Endothelial cell of umbilical vein (primary cell): ENCODE measurements around the gene KCP. TPM values are rescaled to one million over a fixed set of nuclear protein-coding genes. Genes with fewer than 3 reads are reported as not detected.

Experiments
- BruUV-seq: library from RNA; stranded (reverse); fragments of 400-500 nt; replicated peaks from 2 replicates; lab custom pipeline; 2021; lab: Mats Ljungman, UMichigan
- CTCF ChIA-PET: fragments of 300-600, 350-600 bp; sonication (Branson Sonifier 250); formaldehyde crosslinking; loops from one replicate; lab custom pipeline; 2021; ENCODE audit warnings: antibody characterized with exemption, inconsistent platforms; lab: Charles Lee
- POLR2A ChIA-PET: fragments of 300-600, 350-600 bp; sonication (Branson Sonifier 250); formaldehyde crosslinking; loops from one replicate; lab custom pipeline; 2021; ENCODE audit warnings: antibody characterized with exemption, inconsistent platforms; lab: Charles Lee
- DNase-seq: peaks from one replicate; pipeline ENCODE4 v3.0.0-alpha.2; 2011; ENCODE audit warnings: low read depth, low spot score
- FAIRE-seq: peaks from 2 replicates; lab custom pipeline; 2011; peaks lifted over from hg19 to GRCh38; lab: Jason Lieb, UNC
- H2AFZ ChIP-seq: 2 replicates; pipeline ENCODE4 v1.6.0; 2012; ENCODE audit warnings: low read depth, low read length, control low read depth, inconsistent platforms
- H3K27ac ChIP-seq: 2 replicates; pipeline ENCODE4 v1.5.1; 2011; ENCODE audit warnings: low read depth, mild to moderate bottlenecking, control low read depth, low read length, moderate library complexity; ENCODE audit not compliant: insufficient read depth
- H3K27me3 ChIP-seq, 2 experiments: 2 replicates each; pipeline versions ENCODE4 v1.6.0 to v1.6.1; 2011; ENCODE audit warnings: low read length in 2 of 2, mixed read lengths in 1 of 2; ENCODE audit not compliant: control insufficient read depth in 2 of 2, insufficient read depth in 2 of 2
- H3K36me3 ChIP-seq, 2 experiments: 2 replicates in 1 of 2; 3 replicates in 1 of 2; pipeline ENCODE4 v1.5.1; 2011; ENCODE audit warnings: low read length in 2 of 2, mild to moderate bottlenecking in 1 of 2, moderate library complexity in 1 of 2; ENCODE audit not compliant: control insufficient read depth in 2 of 2, insufficient read depth in 2 of 2; ENCODE audit errors: extremely low read depth in 1 of 2
- H3K4me1 ChIP-seq: 3 replicates; pipeline ENCODE4 v1.5.1; 2011; ENCODE audit warnings: mild to moderate bottlenecking, low read length; ENCODE audit not compliant: control insufficient read depth, insufficient read depth; ENCODE audit errors: extremely low read depth
- H3K4me2 ChIP-seq: 2 replicates; pipeline ENCODE4 v1.6.1; 2011; ENCODE audit warnings: low read length, control low read depth, mixed read lengths; ENCODE audit not compliant: insufficient read depth
- H3K4me3 ChIP-seq, 3 experiments: fragments of 200-600 bp in 1 of 3; sonication (generic), shearing (Covaris generic) in 1 of 3; replicated peaks in 1 of 3; 2 replicates each; pipeline ENCODE4 v1.5.1; 2011 to 2016; ENCODE audit warnings: control low read depth in 3 of 3, low read length in 3 of 3, mild to moderate bottlenecking in 2 of 3, inconsistent platforms in 1 of 3, low read depth in 1 of 3, moderate library complexity in 1 of 3; ENCODE audit not compliant: insufficient read depth in 1 of 3
- H3K79me2 ChIP-seq: 2 replicates; pipeline ENCODE4 v1.6.0; 2012; ENCODE audit warnings: low read length, inconsistent platforms; ENCODE audit not compliant: control insufficient read depth, insufficient read depth
- H3K9ac ChIP-seq: replicated peaks from 2 replicates; pipeline ENCODE3; 2011; ENCODE audit warnings: low read length, control low read depth; ENCODE audit not compliant: insufficient read depth; ENCODE audit errors: extremely low read depth
- H3K9me1 ChIP-seq: replicated peaks from 3 replicates; pipeline ENCODE4 v1.6.0; 2011; ENCODE audit warnings: mild to moderate bottlenecking, low read length; ENCODE audit not compliant: control insufficient read depth, insufficient read depth; ENCODE audit errors: extremely low read depth
- H3K9me3 ChIP-seq: replicated peaks from 2 replicates; pipeline ENCODE4 v1.5.1; 2012; ENCODE audit warnings: low read length, inconsistent platforms; ENCODE audit not compliant: control insufficient read depth, insufficient read depth
- H4K20me1 ChIP-seq: replicated peaks from 2 replicates; pipeline ENCODE3; 2011; ENCODE audit warnings: mild to moderate bottlenecking, low read length; ENCODE audit not compliant: control insufficient read depth, insufficient read depth; ENCODE audit errors: extremely low read depth
- CTCF ChIP-seq, 2 donors: IDR thresholded peaks; 1 replicate in 1 of 2; 2 replicates in 1 of 2; pipeline ENCODE4 v1.5.1; 2011; ENCODE audit warnings: low read length in 2 of 2, mild to moderate bottlenecking in 2 of 2, moderate library complexity in 2 of 2, control low read depth in 1 of 2, inconsistent platforms in 1 of 2, low read depth in 1 of 2; ENCODE audit not compliant: insufficient read depth in 1 of 2; ENCODE audit errors: extremely low read depth in 1 of 2
- EZH2 ChIP-seq: IDR thresholded peaks from 2 replicates; pipeline ENCODE4 v1.6.1; 2012; ENCODE audit warnings: borderline replicate concordance, low read depth, mild to moderate bottlenecking, moderate library complexity, low read length, inconsistent platforms; ENCODE audit not compliant: severe bottlenecking
- FOS ChIP-seq: IDR thresholded peaks from 2 replicates; pipeline ENCODE4 v1.6.1; 2011; ENCODE audit warnings: mild to moderate bottlenecking, low read length, moderate library complexity, borderline replicate concordance; ENCODE audit not compliant: insufficient read depth
- GATA2 ChIP-seq: IDR thresholded peaks from 2 replicates; pipeline ENCODE4 v1.7.0; 2011; ENCODE audit warnings: low read depth, mild to moderate bottlenecking, moderate library complexity, mixed read lengths, low read length; ENCODE audit not compliant: insufficient read length, insufficient read depth
- JUN ChIP-seq: IDR thresholded peaks from 2 replicates; pipeline ENCODE4 v1.6.1; 2011; ENCODE audit warnings: borderline replicate concordance, low read depth; ENCODE audit not compliant: insufficient read length, insufficient read depth
- MYC ChIP-seq: IDR thresholded peaks from one replicate; pipeline ENCODE4 v1.6.1; 2011; ENCODE audit warnings: mild to moderate bottlenecking, low read depth, low read length
- POLR2A ChIP-seq: IDR thresholded peaks from 2 replicates; pipeline ENCODE4 v1.6.1; 2012; ENCODE audit warnings: low read depth, mild to moderate bottlenecking, control low read depth, low read length
- POLR2AphosphoS5 ChIP-seq: IDR thresholded peaks from 2 replicates; pipeline ENCODE4 v1.6.1; 2012; ENCODE audit warnings: low read depth, mild to moderate bottlenecking, control low read depth, low read length, moderate library complexity; ENCODE audit not compliant: insufficient read depth
- dilution Hi-C: fragments of 300-500 bp; cut with MboI; formaldehyde crosslinking; loops from one replicate; pipeline ENCODE4 v1.15.0; 2019; ENCODE audit warnings: low sequenced_read_pairs; ENCODE audit not compliant: extremely low pct_ligation_motif_present
- intact Hi-C: fragments of 100-400 bp; cut with micrococcal nuclease; formaldehyde crosslinking; loops from one replicate; pipeline ENCODE4 v1.10.0; 2022
- polyA plus RNA-seq, 4 experiments: library from polyadenylated mRNA; depleted of rRNA in 3 of 4; stranded (reverse) in 3 of 4; unstranded in 1 of 4; fragments of >200 nt; gene quantifications; 2 replicates each; pipeline versions ENCODE4 v1.2.1 to v1.2.3, GENCODE V29; 2011 to 2012; ENCODE audit warnings: missing spikeins in 1 of 4
- total RNA-seq: library from RNA; stranded (reverse); gene quantifications from 2 replicates; pipeline ENCODE4 v1.2.3, GENCODE V29; 2021
- TF ChIP-seq, protein P1 (sequence below): IDR thresholded peaks from 2 replicates; pipeline ENCODE4 v1.6.1; 2011; ENCODE audit not compliant: insufficient read depth, insufficient read length

KCP gene
- total and polyA plus RNA-seq, 2 donors (not counting 3 experiments of a cell fraction or from before 2014, with no cell fraction given): not detected

DNA sequence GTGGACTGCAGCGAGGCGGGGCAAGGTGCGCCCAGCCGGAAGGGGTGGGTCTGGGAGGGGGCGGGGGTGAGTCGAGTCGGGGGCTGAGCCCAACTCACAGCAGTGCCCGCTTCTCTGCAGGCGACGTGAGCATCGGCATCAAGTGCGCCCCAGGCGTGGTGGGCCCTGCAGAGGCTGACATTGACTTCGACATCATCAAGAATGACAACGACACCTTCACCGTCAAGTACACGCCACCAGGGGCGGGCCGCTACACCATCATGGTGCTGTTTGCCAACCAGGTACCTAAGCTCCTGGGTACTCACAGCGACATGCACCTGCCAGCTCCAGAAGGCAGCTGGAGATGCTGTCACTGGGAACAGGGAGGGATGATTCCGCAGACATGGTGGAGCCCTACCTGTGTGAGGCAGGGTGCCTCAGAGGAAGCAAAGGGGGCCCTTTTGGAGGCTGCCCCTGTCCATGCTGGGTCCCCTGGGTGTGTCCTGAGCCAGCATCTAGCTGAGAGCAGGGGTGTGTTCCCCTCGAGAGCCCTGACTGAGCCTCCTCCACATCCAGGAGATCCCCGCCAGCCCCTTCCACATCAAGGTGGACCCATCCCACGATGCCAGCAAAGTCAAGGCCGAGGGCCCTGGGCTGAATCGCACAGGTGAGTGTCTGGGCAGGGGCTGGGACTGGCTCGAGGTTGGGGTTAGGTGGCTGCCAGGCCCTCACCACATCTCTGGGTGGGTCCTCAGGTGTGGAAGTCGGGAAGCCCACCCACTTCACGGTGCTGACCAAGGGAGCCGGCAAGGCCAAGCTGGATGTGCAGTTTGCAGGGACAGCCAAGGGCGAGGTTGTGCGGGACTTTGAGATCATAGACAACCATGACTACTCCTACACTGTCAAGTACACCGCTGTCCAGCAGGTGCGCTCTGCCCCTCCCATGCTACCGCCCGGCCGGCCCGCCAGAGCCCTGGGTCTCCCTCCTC lies 67.6 kb downstream of the KCP start:
- no peak for FAIRE-seq
- H3K9ac ChIP-seq: no peak overlapping the region
- dilution Hi-C loops (no loop called here), intact Hi-C loops (loop anchor here (1.0 kb wide), 1 partner anchor 37 kb away; no protein-coding TSS in a partner anchor)
- no peaks in the 10 kb centered on the region for H3K9me1 ChIP-seq
- no peak overlapping the region for H3K4me3 ChIP-seq
- no peaks in the 10 kb centered on the region for H3K79me2 ChIP-seq
- H3K4me1 ChIP-seq: no peaks in the 10 kb centered on the region
- no TSS peak for BruUV-seq
- no peaks in the 10 kb centered on the region for H3K27me3 ChIP-seq
- H3K4me2 ChIP-seq: no peak overlapping the region
- ChIA-PET CTCF (interaction anchor here (0.9 to 2.0 kb wide), 15 partner anchors 11 to 111 kb away, joined by 3 to 48 read pairs (median 3); no protein-coding TSS in a partner anchor), POLR2A (interaction anchor here (1.4 kb wide), 1 partner anchor 9 kb away, joined by 4 read pairs; no protein-coding TSS in a partner anchor)
- no peak overlapping the region for H2AFZ ChIP-seq
- no peaks in the 10 kb centered on the region for H3K9me3 ChIP-seq
- no peaks in the 10 kb centered on the region for H4K20me1 ChIP-seq
- TF ChIP-seq POLR2A (no peak), POLR2AphosphoS5 (no peak), JUN (no peak), MYC (no peak), FOS (no peak), GATA2 (no peak), EZH2 (no peak), CTCF (IDR thresholded peaks at IDR 0.05; ENCODE audit: extremely low read depth in 1 of 2, insufficient read depth in 1 of 2, low read depth in 1 of 2, low read length in 2 of 2) (no peak)
- TF ChIP-seq, protein P1, sequence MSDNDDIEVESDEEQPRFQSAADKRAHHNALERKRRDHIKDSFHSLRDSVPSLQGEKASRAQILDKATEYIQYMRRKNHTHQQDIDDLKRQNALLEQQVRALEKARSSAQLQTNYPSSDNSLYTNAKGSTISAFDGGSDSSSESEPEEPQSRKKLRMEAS: no peak
- H3K27ac ChIP-seq: no peak overlapping the region
- H3K36me3 ChIP-seq: peaks cover 11 to 75% of the 10 kb centered on the region in 2 experiments
- no peak for DNase-seq
